A549 (cell line): Measurements from ENCODE around the gene ABCF2. TPM values are rescaled to one million over a fixed set of nuclear protein-coding genes. Genes with fewer than 3 reads are reported as not detected.

Experiments used
- ATAC-seq, 2 experiments: fragments of 200-7000 bp in 1 of 2; fragments of >200 bp in 1 of 2; cut with Nextera tagmentation in 1 of 2; cut with Tn5 transposase in 1 of 2; 3 replicates each; pipeline versions ENCODE4 v1.8.0 to v1.9.1; 2018 to 2020; ENCODE audit warnings: mild to moderate bottlenecking in 1 of 2, moderate library complexity in 1 of 2
- CTCF ChIA-PET: fragments of 300-600 bp; sonication (Branson Sonifier 250); formaldehyde crosslinking; extraction: SDS; loops from one replicate; lab custom pipeline; 2021; ENCODE audit warnings: antibody characterized with exemption, inconsistent platforms; lab: Yijun Ruan, JAX
- POLR2A ChIA-PET: fragments of 350-600 bp; formaldehyde crosslinking; extraction: SDS; loops from one replicate; lab custom pipeline; 2021; ENCODE audit warnings: antibody characterized with exemption, inconsistent platforms; lab: Yijun Ruan, JAX
- DNase-seq, 2 experiments: peaks; one replicate each; pipeline versions ENCODE4 v3.0.0 to v3.0.0-alpha.2; 2011 to 2016; ENCODE audit warnings: low read depth in 1 of 2, low spot score in 1 of 2
- FAIRE-seq: peaks from 2 replicates; lab custom pipeline; 2011; peaks lifted over from hg19 to GRCh38; lab: Jason Lieb, UNC
- H3K27ac ChIP-seq, 2 experiments: fragments of >200 bp; sonication (Bioruptor Twin); formaldehyde crosslinking; 3 replicates each; pipeline ENCODE4 v1.5.1; 2016 to 2017
- H3K4me1 ChIP-seq: fragments of >200 bp; sonication (Bioruptor Twin); formaldehyde crosslinking; 3 replicates; pipeline ENCODE4 v1.6.1; 2016
- H3K4me2 ChIP-seq: fragments of >200 bp; sonication (Bioruptor Twin); formaldehyde crosslinking; 3 replicates; pipeline ENCODE4 v1.6.1; 2016
- H3K4me3 ChIP-seq: fragments of >200 bp; sonication (Bioruptor Twin); formaldehyde crosslinking; 3 replicates; pipeline ENCODE4 v1.5.1; 2016
- H3K9me3 ChIP-seq: fragments of >200 bp; sonication (Bioruptor Twin); formaldehyde crosslinking; 3 replicates; pipeline ENCODE4 v1.6.1; 2016
- CEBPB ChIP-seq, 2 experiments: fragments of >200 bp in 1 of 2; sonication (Bioruptor Twin) in 1 of 2; formaldehyde crosslinking in 1 of 2; IDR thresholded peaks; 2 replicates each; pipeline ENCODE4 v1.6.1; 2012 to 2016
- ESRRA ChIP-seq: fragments of 150-350 bp; IDR thresholded peaks from 2 replicates; pipeline ENCODE4 v1.6.1; 2014; ENCODE audit warnings: mild to moderate bottlenecking, low read length, borderline replicate concordance
- FOSB ChIP-seq: fragments of 250-450 bp; sonication (Bioruptor Pico); IDR thresholded peaks from 2 replicates; pipeline ENCODE4 v1.5.0; 2020; ENCODE audit warnings: mild to moderate bottlenecking, moderate library complexity
- FOSL2 ChIP-seq, 2 experiments: fragments of 450-650 bp in 1 of 2; fragments of >200 bp in 1 of 2; sonication (Bioruptor Twin) in 1 of 2; formaldehyde crosslinking; IDR thresholded peaks; 2 replicates each; pipeline versions ENCODE4 v1.5.0 to v1.6.1; 2016 to 2020; ENCODE audit warnings: mild to moderate bottlenecking in 1 of 2, moderate library complexity in 1 of 2
- GATA3 ChIP-seq: IDR thresholded peaks from 2 replicates; pipeline ENCODE4 v1.6.1; 2012; ENCODE audit warnings: borderline replicate concordance
- HDAC2 ChIP-seq: fragments of 200-600 bp; sonication (generic); IDR thresholded peaks from 2 replicates; pipeline ENCODE4 v1.6.1; 2016
- KDM5A ChIP-seq: fragments of 200-600 bp; sonication (generic); IDR thresholded peaks from 2 replicates; pipeline ENCODE4 v1.6.1; 2016; ENCODE audit warnings: antibody characterized with exemption, mild to moderate bottlenecking
- MAFK ChIP-seq: fragments of 450-650 bp; IDR thresholded peaks from 2 replicates; pipeline ENCODE4 v1.6.1; 2014; ENCODE audit not compliant: partially characterized antibody
- NFE2L2 ChIP-seq: fragments of 150-350 bp; conservative IDR thresholded peaks from 2 replicates; pipeline ENCODE4 v1.6.1; 2014; ENCODE audit warnings: low read length
- NPAS2 ChIP-seq: fragments of 250-450 bp; sonication (Bioruptor Pico); IDR thresholded peaks from 2 replicates; pipeline ENCODE4 v1.8.0; 2022; ENCODE audit warnings: mild to moderate bottlenecking, moderate library complexity, borderline replicate concordance
- POLR2A ChIP-seq: IDR thresholded peaks from 2 replicates; pipeline ENCODE4 v1.6.1; 2012; ENCODE audit warnings: mild to moderate bottlenecking, low read length
- POLR2AphosphoS2 ChIP-seq: conservative IDR thresholded peaks from 2 replicates; pipeline ENCODE4 v1.6.1; 2012; ENCODE audit warnings: low read length, improper control_type of control experiment, inconsistent platforms
- RAD21 ChIP-seq, 2 experiments: fragments of >200 bp in 1 of 2; sonication (Bioruptor Twin) in 1 of 2; formaldehyde crosslinking in 1 of 2; IDR thresholded peaks in 1 of 2; conservative IDR thresholded peaks in 1 of 2; 2 replicates in 1 of 2; 3 replicates in 1 of 2; pipeline ENCODE4 v1.6.1; 2012 to 2018; ENCODE audit warnings: inconsistent platforms in 1 of 2
- RARB ChIP-seq: fragments of 250-450 bp; sonication (Bioruptor Pico); IDR thresholded peaks from 2 replicates; pipeline ENCODE4 v1.8.0; 2021; ENCODE audit warnings: mild to moderate bottlenecking, moderate library complexity
- SMC3 ChIP-seq: fragments of >200 bp; sonication (Bioruptor Twin); formaldehyde crosslinking; IDR thresholded peaks from 3 replicates; pipeline ENCODE4 v1.6.1; 2018; ENCODE audit warnings: inconsistent platforms
- ZC3H11A ChIP-seq: fragments of 450-650 bp; IDR thresholded peaks from 2 replicates; pipeline ENCODE4 v1.6.1; 2014; ENCODE audit warnings: antibody characterized with exemption, mild to moderate bottlenecking
- ZNF302 ChIP-seq: fragments of 250-450 bp; sonication (Bioruptor Pico); IDR thresholded peaks from 2 replicates; pipeline ENCODE4 v1.9.0; 2021; ENCODE audit warnings: inconsistent platforms, mild to moderate bottlenecking, moderate library complexity
- WGBS: methylation state at CpG from one replicate; pipeline ENCODE4 v1.1.6; 2017; ENCODE audit errors: missing lambda C conversion rate; 5-methylcytosine and 5-hydroxymethylcytosine counted together
- polyA plus RNA-seq, 4 experiments: library from polyadenylated mRNA; depleted of rRNA in 3 of 4; stranded (reverse); fragments of >200 nt; fragmentation: RNase III in 1 of 4; extraction: RNeasy Plus Mini Kit Qiagen cat#74134 plus additional on column Dnase treatment in 1 of 4; gene quantifications; 2 replicates in 3 of 4; 3 replicates in 1 of 4; pipeline ENCODE4 v1.2.3, GENCODE V29; 2011 to 2017
- TF ChIP-seq, protein P1 (sequence below): fragments of 450-650 bp; IDR thresholded peaks from 2 replicates; pipeline ENCODE4 v1.6.1; 2014; ENCODE audit warnings: antibody characterized with exemption
- TF ChIP-seq, protein P2 (sequence below): fragments of >200 bp; sonication (Bioruptor Twin); formaldehyde crosslinking; IDR thresholded peaks from 3 replicates; pipeline ENCODE4 v1.5.1; 2016

ABCF2 gene
- polyA plus RNA-seq, 2 of the 4 experiments (the other 2 are of a cell fraction): 47.8 to 70.9 TPM

- no peak for TF ChIP-seq ZC3H11A
- TF ChIP-seq, all 56 proteins: peak for 0
Observed at GRCh38 chr7:151272405-151272804, 45.4 kb upstream of the ABCF2 start (continued).

- Histone ChIP-seq H3K27ac (no peak overlapping the region), H3K9me3 (no peaks in the 10 kb centered on the region), H3K4me3 (no peak overlapping the region), H3K4me2 (no peak overlapping the region), H3K4me1 (peaks cover 16% of the 10 kb centered on the region; the same call in 2 of the 3 replicates)
- TF ChIP-seq NPAS2 (CRISPR knock-in tag) (no peak), GATA3 (0 out of 2 replicates have a peak, but pooled peaks have one; percentile 14), CEBPB (IDR thresholded peaks at IDR 0.05) (peak; percentile 46 to 57; a peak in 2 of 4 replicates)
- TF ChIP-seq, protein P1, sequence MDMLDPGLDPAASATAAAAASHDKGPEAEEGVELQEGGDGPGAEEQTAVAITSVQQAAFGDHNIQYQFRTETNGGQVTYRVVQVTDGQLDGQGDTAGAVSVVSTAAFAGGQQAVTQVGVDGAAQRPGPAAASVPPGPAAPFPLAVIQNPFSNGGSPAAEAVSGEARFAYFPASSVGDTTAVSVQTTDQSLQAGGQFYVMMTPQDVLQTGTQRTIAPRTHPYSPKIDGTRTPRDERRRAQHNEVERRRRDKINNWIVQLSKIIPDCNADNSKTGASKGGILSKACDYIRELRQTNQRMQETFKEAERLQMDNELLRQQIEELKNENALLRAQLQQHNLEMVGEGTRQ: peak; percentile 81
- CTCF ChIA-PET: interaction anchor here (0.7 kb wide), 1 partner anchor 20 kb away, joined by 3 read pairs; no protein-coding TSS in a partner anchor
- ATAC-seq (no peak), FAIRE-seq (no peak), DNase-seq (peak in 1 of 2 experiments; percentile 33)
- POLR2A ChIA-PET: no interaction called here
- 68% methylated on average over 7 of the region's 7 CpGs for WGBS
Observed at GRCh38 chr7:151271699-151272355, 44.8 kb upstream of the ABCF2 start.

- H3K4me1 ChIP-seq: peaks cover 9% of the 10 kb centered on the region; the same call in 1 of the 3 replicates
- DNase-seq (no peak), ATAC-seq (no peak), FAIRE-seq (no peak)
- H3K4me2 ChIP-seq: no peak overlapping the region
- POLR2A ChIA-PET: interaction anchor here (0.5 kb wide), 1 partner anchor 21 kb away, joined by 3 read pairs; no protein-coding TSS in a partner anchor
- no peaks in the 10 kb centered on the region for H3K9me3 ChIP-seq
- WGBS: 80% methylated on average over 10 of the region's 10 CpGs
- no peak overlapping the region for H3K4me3 ChIP-seq
- H3K27ac ChIP-seq: no peak overlapping the region
- CTCF ChIA-PET: interaction anchor here (0.9 to 1.7 kb wide), 4 partner anchors 25 to 102 kb away, joined by 3 to 5 read pairs (median 4); no protein-coding TSS in a partner anchor
- TF ChIP-seq MAFK (no peak), POLR2A (no peak), RARB (CRISPR knock-in tag) (no peak), FOSL2 (IDR thresholded peaks at IDR 0.05) (no peak), FOSL2 (CRISPR knock-in tag; IDR thresholded peaks at IDR 0.05) (no peak), FOSB (CRISPR knock-in tag) (no peak), SMC3 (no peak), HDAC2 (no peak), ZNF302 (no peak), ESRRA (no peak), NFE2L2 (no peak), RAD21 (conservative IDR thresholded peaks at IDR 0.05 in 1 of 2, IDR thresholded peaks at IDR 0.05 in 1 of 2) (no peak), KDM5A (no peak), ZC3H11A (no peak), POLR2AphosphoS2 (no peak)
Observed at GRCh38 chr7:151269511-151269910, 42.5 kb upstream of the ABCF2 start.

- ATAC-seq (no peak), DNase-seq (no peak), FAIRE-seq (no peak)
- no peak overlapping the region for H3K4me2 ChIP-seq
- 73% methylated on average over 9 of the region's 9 CpGs for whole genome bisulfite sequencing
- H3K9me3 ChIP-seq: no peaks in the 10 kb centered on the region
- H3K27ac ChIP-seq: no peak overlapping the region
- ChIA-PET POLR2A (no interaction called here), CTCF (interaction anchor here (1.7 to 1.8 kb wide), 2 partner anchors 10 to 21 kb away, joined by 5 to 9 read pairs; no protein-coding TSS in a partner anchor)
- H3K4me3 ChIP-seq: no peak overlapping the region
- no peaks in the 10 kb centered on the region for H3K4me1 ChIP-seq
- TF ChIP-seq NFE2L2 (peak; percentile 45; the same call in 1 of the 2 replicates), SMC3 (no peak), MAFK (peak; percentile 63)
- TF ChIP-seq, protein P2, sequence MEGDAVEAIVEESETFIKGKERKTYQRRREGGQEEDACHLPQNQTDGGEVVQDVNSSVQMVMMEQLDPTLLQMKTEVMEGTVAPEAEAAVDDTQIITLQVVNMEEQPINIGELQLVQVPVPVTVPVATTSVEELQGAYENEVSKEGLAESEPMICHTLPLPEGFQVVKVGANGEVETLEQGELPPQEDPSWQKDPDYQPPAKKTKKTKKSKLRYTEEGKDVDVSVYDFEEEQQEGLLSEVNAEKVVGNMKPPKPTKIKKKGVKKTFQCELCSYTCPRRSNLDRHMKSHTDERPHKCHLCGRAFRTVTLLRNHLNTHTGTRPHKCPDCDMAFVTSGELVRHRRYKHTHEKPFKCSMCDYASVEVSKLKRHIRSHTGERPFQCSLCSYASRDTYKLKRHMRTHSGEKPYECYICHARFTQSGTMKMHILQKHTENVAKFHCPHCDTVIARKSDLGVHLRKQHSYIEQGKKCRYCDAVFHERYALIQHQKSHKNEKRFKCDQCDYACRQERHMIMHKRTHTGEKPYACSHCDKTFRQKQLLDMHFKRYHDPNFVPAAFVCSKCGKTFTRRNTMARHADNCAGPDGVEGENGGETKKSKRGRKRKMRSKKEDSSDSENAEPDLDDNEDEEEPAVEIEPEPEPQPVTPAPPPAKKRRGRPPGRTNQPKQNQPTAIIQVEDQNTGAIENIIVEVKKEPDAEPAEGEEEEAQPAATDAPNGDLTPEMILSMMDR: no peak
Observed at GRCh38 chr7:151265351-151265931, 38.4 kb upstream of the ABCF2 start.
